OCI-M1 (cell line): ENCODE results near the gene UGT1A1.

Source experiments
- DNase-seq: peaks from one replicate; lab custom pipeline; 2025; lab: John Stamatoyannopoulos, UW

Gene UGT1A1

DNA sequence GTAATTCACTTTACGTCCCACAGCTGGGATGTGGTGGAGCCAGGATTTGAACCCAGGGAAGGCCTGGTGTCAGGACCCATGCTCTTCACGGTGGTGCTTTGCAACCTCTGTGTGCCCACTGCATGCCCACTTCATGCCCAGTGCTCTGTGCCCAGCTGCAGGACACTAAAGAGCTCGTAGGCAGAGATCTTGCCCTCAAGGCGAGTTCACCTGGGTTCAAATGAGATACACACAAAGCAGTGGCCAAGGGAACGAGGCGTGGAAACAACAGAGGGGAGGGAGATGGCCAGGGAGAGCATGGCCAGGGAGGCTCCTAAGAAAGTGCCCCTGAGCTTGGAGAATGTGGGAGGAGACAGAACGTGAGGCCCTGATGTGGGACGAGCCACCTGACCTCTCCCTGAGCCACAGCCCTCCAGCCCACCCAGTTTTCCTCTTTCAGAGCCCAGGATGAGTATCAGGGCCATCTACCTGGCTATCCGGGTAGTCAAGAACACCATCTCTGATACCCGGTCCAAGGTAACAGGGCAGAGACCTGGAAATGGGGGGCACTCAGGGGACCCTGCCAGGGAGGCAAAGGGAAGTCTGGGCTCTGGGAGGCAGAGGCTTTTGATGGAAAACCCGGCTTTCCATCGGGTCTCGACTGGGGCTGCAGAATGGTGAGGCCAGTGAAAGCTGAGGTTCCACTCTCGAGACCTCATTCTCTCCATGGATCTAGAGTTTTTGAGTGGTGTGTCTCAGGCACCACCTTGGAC is 38.4 kb downstream of the UGT1A1 start:
- DNase-seq = no peak

DNA sequence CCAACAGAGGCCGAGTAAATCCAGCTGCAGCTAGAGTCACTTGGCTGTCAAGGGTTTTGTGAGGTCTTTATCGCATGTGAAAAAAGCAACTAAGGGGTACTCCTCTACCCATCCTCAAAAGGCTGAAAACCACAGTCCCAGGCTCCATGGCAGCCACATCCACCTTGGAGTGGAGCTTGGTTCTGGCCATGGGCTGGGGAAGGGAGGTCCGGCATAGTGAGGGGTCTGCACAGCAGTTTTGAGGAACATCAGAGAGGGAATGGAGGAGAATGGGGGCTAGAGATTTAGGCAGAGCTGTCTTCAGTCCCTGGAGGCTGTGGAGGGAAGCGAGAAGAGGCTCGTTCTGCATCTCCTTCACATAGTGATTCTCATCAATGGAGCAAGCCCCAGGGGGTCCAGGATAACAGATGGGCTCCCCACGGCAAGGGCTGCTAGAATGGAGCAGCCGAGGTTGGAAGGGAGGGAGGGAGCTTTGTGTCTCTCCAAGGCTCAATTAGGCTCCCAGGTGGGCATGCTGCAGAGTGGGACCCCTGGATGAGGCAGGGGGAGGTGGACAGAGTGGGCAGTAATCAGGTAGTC is 39.1 kb downstream of the UGT1A1 start:
- no peak for DNase-seq

DNA sequence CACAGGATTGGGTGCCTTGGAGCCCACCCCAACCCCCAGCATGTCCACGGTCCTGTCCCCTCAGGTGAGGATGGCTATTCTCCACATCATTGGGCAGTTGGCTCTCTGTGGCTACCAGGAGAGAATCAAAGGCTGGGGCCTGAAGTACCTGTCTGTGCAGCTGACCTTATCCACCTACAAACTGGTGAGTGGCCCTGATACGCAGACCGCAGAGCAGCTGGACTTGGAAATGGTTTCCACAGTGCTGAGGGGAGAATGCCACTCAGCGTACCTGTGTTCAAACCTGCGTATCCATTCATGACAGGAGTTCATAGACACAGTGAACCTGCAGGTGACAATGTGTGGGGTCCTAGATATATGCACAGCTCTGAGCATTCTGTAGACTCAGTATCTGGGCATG is 39.6 kb downstream of the UGT1A1 start:
- DNase-seq = no peak

DNA sequence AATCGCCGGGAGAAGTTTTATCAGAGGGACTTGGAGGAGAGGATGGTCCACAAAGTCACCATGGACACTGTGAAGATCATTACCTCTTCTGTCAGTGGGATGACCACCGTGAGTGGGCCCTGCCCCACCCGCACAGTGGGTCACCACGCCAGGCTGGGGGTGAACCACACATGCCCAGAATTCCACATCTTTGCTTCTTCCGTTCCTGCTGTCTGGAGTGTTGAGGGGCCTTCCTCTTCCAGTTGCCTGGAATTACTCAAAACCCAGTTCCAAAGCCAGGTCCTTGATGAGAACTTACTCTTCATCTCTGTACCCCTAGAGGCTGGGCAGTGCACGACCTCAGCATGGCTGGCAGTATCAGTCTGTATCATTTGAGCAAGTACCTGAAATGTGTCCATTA is 40.1 kb downstream of the UGT1A1 start:
- no peak for DNase-seq

DNA sequence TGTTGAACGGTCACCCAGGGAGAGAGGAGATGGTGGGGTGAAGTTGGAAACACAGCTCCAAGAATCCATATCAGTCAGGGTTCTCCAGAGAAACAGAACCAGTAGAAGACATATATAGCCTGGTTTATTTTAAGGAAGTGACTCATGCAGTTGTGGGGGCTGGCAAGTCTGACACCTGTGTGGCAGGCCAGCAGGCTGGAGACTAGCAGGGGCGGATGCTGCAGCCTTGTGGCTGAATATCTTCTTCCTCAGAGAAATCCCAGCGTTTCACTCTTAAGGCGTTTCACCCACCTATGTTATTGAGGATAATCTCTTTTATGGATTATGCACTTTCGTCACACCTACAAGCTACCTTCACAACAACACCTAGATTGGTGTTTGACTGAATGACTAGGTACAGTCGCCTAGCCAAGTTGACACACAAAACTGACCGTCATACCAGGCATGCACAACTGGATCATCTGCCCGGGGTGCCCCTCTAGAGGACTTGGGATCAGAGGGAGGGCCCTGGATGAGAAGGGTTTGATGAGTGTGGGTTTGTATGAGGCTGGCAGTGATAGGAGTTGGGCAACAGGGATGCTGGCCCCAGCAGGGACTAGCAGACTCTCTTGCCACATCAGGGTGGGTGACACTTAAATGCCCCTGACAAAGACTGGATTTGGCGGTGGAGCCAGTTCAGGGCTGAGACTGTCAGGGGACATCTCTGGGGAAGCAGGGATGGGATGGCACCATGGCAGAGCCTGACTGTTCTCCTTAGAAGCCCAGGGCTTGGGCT is 41.5 kb downstream of the UGT1A1 start:
- DNase-seq = peak; percentile 9

DNA sequence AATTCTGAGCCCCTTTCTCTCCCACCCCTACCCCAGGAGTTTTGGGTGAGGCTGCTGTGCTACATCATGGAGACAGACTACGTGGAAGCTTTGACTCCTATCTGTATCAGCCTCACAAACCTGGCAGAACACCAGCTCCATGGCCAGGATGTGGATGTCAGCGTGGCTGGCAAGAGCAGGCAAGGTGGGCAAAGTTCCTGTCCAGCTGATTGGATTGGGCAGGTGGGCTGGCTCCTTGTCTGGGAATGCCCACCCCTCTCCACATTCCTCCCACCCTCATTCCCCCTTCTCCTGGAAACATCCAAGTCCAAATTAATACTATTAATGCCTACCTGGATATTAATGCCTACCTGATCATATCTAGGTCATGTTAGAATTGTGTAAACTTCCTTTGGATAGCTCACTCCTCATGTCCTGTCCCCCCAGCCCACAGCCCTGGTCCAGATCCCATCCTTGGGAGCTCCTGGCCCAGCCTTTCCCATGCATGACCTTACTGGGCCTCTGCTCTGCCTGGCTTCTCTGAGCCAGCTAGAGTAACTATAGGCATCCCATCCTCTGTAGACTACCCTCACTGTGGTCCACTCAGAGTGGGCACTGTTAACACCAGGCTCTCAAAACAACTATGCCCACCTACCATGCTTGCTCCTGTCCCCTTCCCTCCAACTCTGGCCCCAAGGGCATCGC is 42.2 kb downstream of the UGT1A1 start:
- no peak for DNase-seq

DNA sequence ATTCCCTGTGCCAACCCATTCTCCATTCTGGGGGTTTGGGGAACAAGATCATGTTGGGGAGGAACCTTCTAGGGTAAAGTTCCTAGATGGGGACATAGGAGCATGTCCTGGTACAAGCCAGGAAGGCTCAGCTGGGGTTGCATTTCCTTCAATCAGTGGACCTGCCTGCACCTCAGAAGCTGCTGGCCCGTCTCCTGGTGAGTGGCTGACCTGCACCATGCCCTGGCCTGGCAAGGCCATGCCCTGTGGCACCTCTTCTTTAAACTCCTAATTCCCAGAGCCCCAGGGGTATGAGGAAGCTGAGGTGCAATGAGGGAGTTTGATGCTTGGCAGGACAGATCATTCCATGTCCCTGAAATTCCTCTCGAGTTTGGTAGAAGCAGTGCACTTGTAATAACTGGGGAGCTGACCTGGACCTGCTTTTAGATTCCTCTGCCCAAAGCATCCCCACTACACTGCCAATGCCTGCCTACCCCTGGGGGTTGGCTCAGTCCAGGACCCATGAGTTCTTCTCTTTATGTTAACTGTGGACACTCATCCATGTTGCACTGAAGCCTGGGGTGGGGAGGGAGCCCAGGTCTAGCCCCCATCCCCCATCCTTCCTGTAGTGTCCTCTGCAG is 43.3 kb downstream of the UGT1A1 start:
- DNase-seq = no peak

DNA sequence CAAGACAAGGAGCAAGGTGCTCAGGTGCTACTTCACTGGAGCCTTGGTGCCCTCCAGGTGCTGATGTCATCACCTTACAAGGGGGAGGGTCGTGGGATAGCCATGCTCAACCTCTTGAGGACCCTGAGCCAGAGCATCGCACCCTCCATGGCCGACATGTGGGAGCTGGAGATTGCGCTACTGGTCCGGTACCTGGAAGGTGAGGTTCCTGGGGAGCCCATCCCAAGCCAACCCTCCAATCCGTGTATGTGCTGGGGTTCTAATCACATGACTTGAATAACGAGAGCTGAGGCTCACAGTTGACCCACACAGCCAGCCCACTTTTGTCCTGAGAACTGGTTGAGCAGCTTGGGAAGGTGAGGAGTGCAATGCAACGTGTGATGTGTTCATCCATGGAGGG is 43.9 kb downstream of the UGT1A1 start:
- DNase-seq = no peak

DNA sequence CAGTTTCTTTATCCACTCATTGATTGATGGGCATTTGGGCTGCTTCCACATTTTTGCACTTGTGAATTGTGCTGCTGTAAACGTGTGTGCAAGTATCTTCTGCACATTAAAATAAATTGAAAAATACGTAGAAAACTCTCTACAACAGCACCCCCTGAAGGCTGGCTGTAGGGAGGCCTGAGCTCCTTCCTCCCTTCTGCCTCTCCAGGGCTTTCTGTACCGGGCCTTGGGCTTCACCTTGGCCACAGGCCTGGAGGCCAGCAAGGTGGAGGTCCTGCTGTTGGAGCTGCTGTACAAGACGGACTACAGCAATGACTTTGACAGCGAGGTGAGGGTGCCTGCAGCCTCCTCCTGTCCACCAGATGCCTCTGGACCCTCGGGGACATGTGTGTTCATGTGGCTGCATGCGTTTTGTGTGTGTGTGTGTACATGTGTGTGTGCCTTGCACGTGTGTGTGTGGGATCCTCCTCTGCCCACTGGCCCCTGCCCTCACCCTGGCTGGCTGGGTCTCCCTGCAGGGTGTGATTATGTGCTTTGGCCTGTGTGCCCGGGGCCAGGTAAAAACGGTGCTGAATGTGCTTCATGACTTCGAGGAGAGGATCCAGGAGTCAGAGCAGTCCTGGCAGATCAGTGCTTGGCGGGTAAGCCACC is 47.3 kb downstream of the UGT1A1 start:
- DNase-seq = no peak

DNA sequence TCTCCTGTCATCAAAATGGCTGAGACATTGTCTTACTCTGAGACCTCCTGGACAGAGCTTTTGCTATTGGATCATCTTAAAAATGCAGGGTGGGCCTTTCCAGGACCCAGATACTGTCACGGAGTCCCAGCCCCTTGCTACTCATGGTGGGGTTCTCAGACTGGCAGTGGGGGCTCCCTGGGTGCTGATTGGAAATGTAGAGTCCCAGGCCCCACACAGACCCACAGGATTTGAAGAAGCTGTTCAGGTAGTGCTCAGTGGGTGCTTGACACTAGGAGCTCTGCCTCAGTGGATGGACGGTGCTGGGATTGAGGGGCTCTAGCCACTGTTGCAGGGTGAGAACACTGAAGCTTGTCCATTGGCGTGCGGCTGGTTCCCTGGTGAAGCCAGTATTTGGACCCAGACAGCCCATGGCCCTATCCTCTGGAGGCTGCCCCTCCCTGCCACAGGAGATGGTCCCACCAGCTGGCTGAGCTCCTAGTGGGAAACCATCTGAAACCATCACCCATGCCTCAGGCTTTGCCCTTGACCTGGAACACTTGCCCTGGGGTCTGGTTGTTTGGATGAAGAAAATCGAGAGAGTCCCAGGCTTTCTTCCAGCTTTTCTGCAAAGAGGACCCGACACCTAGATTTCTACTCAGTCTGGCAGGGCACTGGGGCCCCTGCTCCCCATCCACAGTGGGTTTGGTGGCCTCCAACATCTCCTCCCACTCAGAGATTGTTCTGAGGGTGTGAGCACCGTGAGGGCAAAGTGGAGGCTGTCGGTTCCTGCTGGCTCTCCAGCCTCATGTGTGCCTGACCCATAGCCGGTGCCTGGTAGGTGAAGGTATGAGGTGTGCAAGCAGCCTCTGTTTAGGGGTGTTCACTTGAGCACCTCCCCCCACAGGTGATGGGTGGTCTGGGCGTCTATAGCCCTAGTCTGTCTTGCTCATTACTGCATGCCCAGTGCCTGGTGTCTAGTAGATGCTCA is 48.2 kb downstream of the UGT1A1 start:
- DNase-seq = no peak

DNA sequence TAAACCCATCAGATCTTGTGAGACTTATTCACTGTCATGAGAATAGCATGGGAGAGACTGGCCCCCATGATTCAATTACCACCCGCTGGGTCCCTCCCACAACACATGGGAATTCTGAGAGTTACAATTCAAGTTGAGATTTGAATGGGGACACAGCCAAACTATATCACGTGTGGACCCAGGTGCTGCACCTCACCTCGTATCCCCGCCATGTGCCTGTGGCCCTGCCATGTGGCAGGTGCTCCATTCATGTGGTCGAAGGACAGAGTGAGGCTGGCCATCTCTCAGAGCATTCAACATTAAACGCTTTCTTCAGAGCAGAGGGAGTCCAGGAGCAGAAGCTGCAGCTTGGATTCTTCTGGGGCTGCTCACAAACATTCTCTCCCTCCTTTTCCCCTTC is 50.3 kb downstream of the UGT1A1 start:
- no peak for DNase-seq

DNA sequence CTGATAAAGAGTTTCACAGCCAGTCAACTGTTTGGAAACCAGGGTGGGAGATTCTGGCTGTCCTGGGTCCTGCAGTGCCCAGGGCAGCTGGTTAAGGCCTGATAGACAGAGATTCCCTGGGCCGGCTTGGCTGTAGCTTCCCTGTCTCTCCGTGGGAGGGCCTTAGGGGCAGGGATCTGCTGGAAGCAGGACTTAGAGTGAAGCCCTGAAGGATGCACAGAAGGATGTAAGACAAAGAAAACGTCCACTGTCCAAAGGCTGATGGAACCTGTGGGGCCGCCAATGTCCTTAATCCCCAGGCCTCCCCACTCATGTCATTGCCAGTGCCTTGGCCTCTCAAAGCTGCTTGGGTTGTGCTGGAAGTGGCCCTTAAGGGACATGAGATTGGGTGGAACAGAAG is 51.0 kb downstream of the UGT1A1 start:
- DNase-seq = no peak

DNA sequence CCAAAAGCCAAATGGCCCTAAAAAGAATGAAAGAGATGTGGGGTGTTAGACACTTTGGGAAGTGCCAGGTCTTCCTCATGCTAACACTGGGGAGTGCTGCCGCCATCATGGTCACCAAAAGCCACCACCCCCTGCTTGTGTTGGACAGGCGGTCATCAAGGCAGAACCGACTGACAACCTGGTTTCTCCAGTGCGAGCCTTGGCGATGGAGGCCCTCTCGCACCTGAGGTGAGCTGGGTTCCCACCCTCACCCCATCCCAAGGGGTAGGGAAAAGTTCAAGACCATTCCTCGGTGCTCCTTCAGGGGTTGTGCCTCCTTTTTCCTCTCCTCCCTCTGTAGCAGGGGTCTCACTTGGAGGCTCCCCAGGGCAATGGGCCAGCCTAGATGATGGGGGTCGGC is 51.7 kb downstream of the UGT1A1 start:
- DNase-seq = no peak

DNA sequence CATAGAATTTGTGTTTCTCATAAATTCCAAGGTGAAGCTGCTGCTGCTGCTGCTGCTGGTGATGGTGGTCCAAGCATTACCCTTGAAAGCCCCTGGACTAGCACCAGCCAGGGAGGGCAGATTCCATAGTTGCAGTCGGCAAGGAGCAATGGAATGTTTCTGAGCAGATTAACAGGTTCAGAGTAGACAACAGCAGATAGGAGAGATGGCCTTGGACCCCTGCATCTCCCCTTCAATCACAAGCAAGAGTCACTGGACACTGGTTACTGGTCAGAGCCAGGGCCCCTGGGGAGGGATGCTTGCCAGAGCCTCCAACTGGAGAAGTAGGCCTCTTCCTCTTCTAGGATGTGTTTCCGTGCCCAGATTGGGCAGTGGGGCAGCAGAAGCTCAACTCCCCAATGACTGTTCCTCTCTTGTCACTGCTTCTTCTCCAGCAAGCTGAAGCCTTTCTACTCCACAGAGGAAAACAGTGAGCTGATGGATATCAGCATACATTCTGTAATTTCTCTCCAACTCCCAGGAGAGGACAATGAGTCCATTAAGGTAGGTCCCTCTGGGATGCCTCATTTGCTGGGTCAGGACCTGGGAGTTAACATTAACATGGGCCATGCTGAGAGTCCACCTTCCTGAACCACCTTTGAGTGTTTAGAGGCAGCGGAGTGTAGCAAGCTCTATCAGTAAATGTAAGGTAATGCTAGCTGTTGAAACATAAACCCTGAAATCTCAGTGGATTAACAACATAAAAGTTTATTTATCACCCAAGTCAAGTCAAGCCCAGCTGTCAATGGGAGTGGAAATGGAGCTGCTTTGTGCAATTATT is 53.4 kb downstream of the UGT1A1 start:
- DNase-seq = no peak

DNA sequence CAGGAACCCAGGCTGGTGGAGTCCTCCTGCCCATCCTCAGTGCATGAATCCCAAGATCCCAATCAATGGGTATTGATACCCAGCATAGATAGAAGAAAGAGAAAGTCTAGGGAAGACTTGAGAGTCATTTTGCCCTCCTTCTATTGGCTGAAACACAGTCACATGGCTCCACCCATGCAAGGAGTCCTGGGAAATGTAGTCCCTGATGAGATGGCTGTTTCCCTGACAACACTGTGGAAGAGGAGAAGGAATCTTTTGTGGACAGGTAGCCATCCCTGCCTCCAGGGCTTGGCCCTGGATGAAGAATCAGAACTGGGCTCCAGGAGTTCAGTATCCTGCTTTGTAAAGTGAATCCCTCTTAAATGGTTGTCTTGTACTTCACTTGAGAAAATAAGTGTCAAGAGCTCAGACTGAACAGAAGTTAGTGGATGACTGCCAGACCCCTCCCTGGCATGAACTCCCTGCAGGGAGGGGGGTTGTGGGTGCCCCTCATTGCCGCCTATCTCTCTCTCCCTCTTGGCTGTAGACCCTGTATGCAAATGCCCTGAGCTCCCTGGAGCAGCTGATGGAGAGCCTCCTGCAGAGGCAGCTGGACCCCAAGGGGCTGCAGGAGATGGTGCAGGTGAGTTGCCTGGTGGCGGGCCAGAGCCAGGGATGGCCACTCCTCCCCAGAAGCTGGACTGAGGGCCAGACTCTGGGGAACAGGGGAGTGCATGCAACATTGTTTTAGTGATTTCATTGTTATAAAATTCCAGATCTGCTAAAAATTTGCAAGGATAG is 54.2 kb downstream of the UGT1A1 start:
- DNase-seq = no peak

DNA sequence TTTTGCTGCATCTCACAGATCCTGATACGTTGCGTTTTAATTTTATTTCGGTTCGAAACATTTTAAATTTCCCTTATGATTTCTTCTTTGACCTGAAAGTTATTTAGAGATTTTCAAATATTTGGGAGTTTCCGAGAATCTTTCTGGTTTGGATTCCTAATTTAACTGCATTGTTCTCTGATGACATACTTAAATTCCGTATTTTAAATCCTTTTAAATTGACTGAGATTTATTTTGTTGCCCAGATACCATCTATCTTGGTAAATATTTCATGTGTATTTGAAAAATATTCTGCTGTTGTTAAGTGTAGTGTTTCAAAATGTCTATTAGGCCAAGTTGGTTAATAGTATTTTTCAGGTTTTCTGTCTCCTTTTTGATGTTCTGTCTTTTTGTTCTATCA is 55.8 kb downstream of the UGT1A1 start:
- DNase-seq = no peak

DNA sequence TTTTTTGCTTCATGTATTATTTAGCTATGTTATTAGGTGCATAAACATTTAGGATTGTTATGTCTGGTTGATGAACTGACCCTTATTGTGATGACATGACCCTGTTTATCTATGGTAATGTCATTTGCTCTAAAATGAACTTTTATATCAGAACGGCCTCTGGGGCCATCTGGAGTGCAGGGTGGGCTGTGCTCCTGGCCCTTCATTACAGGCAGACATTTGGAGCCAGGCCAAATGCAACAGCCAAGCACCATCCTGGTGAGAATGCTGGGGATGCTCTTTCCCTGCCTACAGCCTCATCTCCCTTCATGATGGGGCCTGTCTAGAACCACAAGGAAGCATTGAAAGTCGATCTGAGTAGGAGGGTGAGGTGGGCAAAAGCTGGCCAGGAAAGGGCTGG is 56.3 kb downstream of the UGT1A1 start:
- no peak for DNase-seq

DNA sequence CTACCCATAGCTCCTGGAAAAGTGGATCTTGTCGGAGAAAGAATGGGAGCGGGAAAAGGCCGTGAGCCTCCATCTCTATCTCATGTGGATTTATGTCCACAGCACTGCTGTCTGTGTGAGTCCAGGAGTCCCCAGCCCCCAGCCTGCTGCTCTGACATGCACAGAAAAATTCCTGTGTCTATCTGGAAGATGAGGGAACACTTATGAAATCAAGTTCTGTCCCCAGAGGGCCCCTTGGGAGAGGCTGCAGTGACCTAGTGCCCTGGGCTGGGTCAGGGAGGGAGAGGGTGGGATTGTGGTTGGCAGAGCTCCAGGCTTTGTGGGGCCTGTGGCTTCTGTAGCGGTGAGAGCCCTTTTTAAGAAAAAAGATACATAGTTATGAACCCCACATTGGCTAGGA is 56.7 kb downstream of the UGT1A1 start:
- DNase-seq = no peak

DNA sequence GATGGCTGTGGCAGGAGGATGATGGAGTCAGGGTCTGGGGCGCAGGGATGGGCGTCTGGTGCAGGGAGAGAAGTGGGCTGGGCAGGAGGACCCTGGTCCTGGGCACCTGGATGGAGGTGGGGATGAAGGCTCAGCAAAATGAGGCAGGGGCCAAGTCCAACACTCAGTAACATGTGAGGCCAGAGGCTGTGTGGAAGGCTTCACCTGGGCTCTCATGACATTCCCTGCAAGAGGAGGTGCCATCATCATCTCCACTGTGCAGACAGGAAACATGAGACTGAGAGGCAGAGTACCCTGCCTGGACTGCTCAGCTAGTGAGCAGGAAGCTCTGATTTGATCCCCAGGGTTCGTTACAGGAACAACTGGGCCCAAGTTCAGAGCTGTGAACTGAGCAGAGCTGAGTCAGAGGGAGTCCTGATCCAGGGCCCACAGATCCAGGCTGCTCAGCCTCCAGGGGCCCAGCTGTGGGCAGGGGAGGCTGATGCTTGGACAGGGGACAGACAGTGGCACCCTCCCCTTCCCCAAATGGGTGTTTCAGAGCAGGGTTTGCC is 57.4 kb downstream of the UGT1A1 start:
- DNase-seq = no peak
